NCI-H2107 treated with DMSO at 0.1 percent for 48 hours (cell line): ENCODE measurements around the gene CSNK1E.

Source experiments
- DNase-seq: peaks from one replicate; lab custom pipeline; 2025; ENCODE audit not compliant: unreplicated experiment; lab: John Stamatoyannopoulos, UW

The CSNK1E gene

DNA sequence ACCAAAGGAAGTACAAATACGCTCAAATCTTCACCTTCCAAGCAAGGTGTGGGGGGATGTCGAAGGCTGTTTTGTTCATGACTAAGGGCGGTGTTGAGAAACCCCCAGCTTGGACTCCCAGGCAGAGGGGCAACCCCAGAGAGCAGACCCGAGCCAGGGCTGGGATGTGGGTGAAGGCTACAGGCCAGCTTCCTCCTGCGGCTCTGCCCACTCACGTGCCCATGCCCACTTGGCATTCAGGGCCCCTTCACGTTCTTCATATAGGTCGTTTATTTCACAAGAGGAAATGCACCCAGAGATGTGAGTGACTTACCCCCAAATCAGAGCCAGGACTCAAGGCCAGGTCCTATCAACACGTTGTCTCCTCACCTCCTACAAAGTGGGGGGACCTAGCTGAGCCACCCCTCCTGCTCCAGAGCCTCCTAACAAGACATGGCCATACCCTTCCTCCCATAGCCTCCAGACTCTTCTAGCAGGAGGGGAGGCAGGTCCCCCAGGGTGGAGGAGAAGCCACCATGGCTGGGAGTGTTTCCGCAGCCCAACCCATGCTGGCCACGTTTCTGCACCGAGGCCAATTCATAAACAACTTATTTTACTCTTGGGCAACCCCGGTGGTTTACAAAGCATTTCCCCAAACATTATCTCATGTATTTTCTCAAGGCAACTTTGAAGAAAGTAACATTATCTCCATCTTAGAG lies 66.4 kb downstream of the CSNK1E start:
- no peak for DNase-seq

DNA sequence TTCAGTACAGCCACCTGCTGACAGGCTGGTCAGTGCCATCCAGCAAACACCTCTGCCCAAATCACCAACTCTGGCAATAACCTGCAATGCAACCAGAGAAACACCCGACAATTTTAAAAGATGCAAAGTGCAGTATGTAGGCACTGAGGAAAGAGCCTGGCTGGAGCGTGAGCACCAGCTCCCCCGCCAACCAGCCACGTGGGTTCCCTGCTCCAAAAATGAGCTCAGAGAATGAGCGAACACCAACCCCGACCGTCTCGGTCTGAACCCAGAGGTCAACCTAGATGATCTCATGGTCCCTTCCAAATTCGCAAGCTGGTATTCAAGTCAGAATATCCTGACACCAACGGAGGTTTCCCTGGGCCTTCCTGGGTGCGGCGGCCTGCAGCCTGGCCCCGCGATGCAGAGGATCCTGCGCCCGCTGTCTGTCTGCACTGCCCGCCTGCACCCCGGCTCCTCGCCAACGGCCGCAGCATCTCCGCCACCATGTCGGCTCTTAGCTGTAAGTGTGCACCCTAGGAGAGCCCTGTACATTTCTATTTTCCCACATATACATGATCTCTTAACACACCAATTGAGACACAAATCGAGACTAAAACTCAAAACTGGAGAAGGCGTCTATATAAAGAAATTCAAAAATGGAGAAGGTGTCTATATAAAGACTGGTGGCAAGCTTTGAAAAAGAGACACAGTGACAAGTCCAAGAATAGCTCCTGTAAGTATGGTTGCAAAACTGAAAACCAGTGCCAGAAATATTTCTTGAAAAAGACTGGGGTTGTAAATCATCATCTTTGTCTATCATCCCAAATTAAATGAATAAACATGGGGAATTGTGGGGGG lies 67.2 kb downstream of the CSNK1E start:
- no peak for DNase-seq

DNA sequence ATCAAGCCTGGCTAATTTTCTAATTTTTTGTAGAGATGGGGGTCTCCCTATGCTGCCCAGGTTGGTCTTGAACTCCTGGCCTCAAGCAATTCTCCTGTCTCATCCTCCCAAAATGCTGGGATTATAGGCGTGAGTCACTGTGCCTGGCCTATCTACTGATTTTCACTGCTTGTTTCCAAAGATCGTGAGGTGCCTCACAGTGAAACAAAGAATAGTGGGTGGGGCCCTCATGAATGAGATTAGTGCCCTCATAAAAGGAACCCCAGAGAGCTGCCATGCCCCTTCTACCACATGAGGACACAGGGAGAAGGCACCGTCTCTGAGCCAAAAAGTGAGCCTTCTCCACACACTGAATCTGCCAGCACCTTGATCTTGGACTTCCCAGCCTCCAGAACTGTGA lies 67.9 kb downstream of the CSNK1E start:
- DNase-seq, result no peak

DNA sequence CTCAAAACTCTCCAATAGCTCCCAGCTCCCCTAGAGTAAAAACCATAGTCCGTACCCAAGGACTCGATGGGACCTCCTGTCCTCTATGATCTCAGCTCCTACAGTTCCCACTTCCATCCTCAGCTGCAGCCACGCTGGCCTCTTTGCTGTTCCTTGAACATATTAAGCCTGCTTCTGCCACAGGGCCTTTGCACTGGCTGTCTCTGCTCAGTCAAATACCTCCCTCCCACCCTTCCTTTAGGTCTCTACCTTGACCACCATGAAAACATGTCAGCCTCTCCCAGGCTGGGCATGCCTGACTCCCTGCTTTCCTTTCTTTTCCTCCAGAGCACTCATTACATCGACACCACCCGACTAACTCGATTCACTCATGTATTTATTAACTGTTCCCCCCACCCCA lies 69.0 kb downstream of the CSNK1E start:
- DNase-seq, result no peak

DNA sequence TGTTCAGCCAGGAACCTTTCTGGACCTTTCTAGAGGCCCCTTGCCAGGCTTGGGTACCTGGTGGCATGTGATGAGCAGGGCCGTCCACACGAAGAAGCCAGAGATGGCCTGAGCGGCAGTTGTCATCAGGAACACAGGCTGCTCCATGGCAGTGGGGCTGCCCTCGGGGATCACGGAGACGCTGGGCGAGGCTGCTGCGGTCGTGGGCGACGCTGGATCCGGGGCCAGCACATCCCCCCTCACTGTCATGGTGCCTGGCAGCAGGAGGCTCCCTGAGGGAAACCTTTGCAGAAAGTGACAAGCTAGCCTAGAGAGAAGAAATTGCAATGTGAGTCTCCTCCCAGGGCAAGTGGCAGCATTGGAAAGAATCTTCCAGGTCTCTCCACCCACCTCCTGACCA lies 69.5 kb downstream of the CSNK1E start:
- DNase-seq, result no peak

DNA sequence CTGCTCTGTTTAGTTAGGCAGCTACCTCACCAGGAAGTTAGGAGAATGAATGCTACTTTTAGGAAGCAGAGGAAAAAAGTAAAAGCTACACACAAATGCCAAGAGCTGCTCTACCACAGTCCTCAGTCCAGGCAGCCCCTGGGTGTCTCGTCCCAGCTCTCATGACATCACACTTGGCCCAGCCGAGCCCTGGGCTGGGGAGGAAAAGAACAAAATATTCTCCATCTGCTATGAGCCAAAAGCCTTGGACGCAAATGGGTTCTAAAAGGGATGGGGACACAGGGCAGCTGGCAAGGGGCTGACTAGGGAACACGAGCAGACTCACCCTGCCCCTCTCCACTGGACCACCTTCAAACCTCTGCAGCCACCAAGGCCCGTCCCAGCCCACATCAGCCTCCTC lies 70.5 kb downstream of the CSNK1E start:
- no peak for DNase-seq

DNA sequence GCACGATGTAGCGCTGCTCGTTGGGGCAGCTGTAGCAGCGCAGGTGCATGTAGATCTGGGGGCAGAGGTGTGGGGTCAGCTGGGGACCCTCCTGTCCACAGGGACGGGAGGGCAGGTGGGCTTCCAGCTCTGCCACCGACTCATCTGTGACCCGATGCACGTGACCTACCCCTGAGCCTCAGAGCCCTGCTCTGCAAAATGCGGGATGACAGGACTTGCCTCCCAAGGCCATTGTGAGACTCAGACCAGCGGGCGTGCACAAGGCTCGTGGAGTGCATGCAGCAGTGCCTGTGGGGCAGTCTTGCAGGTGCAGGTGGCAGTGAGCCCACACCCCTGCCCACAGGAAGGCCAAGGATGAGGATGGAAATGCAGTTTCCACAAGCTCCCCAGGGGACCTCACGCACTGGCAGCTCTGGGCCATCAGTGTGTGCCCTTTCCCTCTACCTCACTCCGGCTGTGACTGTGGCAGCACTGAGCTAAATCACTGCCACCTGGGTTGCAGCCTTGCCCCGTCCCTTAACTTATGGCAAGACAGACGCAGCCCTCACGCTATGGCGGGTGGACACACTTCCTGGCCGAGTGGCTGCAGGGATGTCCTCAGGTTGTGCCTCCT lies 71.1 kb downstream of the CSNK1E start:
- DNase-seq, result no peak

DNA sequence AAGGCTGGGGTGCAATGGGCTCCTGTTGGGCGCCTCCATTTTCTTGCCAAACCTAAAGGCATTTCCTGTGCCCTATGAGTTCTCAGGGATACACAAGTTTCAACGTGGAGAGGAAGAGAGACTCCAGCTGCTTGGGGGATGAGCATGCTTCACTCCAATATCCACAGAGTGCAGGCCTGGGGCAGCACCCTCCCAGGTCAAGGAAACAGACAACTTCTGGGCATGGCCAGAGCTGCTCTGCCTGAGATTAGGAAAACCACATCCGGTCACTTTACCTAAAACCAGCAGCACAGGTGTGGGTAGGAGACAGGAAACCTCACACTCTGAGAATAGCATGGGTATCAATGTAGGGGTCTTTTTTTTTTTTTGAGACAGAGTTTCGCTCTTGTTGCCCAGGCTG lies 73.1 kb downstream of the CSNK1E start:
- DNase-seq, result no peak

DNA sequence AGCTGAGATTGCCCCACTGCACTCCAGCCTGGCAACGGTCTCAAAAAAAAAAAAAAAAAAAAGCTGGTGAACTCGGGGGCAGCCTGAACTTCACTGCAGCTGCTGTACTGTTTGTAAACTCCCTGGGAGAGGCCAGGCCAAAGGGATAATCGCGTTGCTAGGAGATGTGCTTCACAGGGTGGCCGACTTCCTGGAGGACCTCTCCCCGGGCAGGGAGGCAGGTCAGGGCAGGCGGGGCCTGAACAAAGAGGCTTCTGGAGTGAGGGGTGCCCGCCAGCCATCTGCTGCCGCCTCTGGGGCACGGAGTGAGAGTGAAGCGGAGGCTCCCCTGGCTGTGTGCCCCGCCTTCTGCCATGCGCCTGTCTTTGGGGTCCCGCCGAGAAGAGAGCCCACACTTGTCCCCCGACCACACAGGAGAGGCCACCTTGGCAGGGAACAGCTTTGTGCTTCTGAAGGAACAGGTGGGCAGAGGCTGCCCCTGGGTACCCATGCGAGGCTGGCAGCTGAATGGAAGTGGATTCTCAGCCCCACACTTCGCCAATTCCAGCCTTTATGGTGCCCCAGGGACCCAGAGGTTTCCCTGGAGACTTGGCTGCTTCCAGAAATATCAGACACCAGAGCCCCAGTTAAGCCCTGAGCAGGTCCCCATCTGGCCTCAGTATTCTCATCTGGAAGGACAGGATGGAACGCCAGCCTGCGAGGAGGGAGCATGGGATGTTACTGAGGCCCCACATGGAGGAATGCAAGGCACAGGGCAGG lies 74.0 kb downstream of the CSNK1E start:
- peak; percentile 72 for DNase-seq

DNA sequence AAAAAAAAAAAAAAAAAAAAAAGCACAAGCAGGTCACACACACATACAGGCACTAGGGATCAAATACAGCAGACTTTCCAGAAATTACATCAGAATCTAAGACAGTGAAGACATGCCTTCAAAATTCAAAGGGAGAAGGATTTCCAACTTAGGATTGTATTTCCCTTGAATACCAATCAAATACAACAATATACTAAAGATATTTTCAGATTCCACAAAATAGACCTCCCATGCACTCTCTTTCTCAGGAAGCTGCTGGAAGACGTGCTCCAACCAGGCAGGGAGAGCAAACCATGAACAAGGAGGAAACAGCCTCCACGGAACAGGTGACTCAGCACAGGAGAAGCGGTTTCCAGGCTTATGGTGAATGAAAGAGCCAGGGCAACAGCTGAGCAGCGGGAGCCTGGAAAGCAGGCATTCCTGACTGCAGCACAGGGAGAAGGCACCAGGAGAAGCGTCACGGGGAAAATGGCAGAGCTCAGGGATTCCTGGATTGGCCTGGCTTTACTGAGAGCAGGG lies 76.4 kb downstream of the CSNK1E start:
- DNase-seq, result peak; percentile 63
